Smooth muscle cell (in vitro differentiated cells): ENCODE measurements around the gene SNX14. TPM values are rescaled to one million over a fixed set of nuclear protein-coding genes. Genes with fewer than 3 reads are reported as not detected.
A peak's percentile ranks its signal among the peaks of the same experiment; 100 is the strongest.

Experiments
- DNase-seq: peaks from one replicate; lab custom pipeline; 2025; ENCODE audit not compliant: unreplicated experiment; lab: John Stamatoyannopoulos, UW
- H2AFZ ChIP-seq: fragments of 200-600 bp; sonication (generic); 2 replicates; pipeline ENCODE4 v1.6.0; 2016; ENCODE audit warnings: antibody characterized with exemption, low read depth, mild to moderate bottlenecking
- H3F3A ChIP-seq: fragments of 200-600 bp; sonication (generic); 2 replicates; pipeline ENCODE4 v1.6.0; 2017; ENCODE audit warnings: antibody characterized with exemption, low read depth
- H3K27ac ChIP-seq: fragments of 200-600 bp; sonication (generic); 2 replicates; pipeline ENCODE4 v1.5.1; 2016; ENCODE audit warnings: low read depth, mild to moderate bottlenecking
- H3K27me3 ChIP-seq: fragments of 200-600 bp; sonication (generic); 2 replicates; pipeline ENCODE4 v1.6.1; 2016; ENCODE audit warnings: low read depth, mild to moderate bottlenecking
- H3K36me3 ChIP-seq: fragments of 200-600 bp; sonication (generic); 2 replicates; pipeline ENCODE4 v1.5.1; 2016; ENCODE audit warnings: low read depth
- H3K4me1 ChIP-seq: fragments of 200-600 bp; sonication (generic); 2 replicates; pipeline ENCODE4 v1.5.1; 2016; ENCODE audit warnings: low read depth
- H3K4me2 ChIP-seq: fragments of 200-600 bp; sonication (generic); 2 replicates; pipeline ENCODE4 v1.6.0; 2016; ENCODE audit warnings: mild to moderate bottlenecking
- H3K4me3 ChIP-seq: fragments of 200-600 bp; sonication (generic); 2 replicates; pipeline ENCODE4 v1.5.1; 2016; ENCODE audit warnings: mild to moderate bottlenecking
- H3K79me2 ChIP-seq: fragments of 200-600 bp; sonication (generic); 2 replicates; pipeline ENCODE4 v1.6.0; 2016; ENCODE audit warnings: low read depth, mild to moderate bottlenecking
- H3K9ac ChIP-seq: fragments of 200-600 bp; sonication (generic); 2 replicates; pipeline ENCODE4 v1.6.0; 2016; ENCODE audit warnings: low read depth
- H3K9me3 ChIP-seq: fragments of 200-600 bp; sonication (generic); replicated peaks from 2 replicates; pipeline ENCODE4 v1.5.1; 2016; ENCODE audit warnings: low read depth
- H4K20me1 ChIP-seq: fragments of 200-600 bp; sonication (generic); 2 replicates; pipeline ENCODE4 v1.6.0; 2016; ENCODE audit warnings: low read depth
- WGBS: methylation state at CpG from one replicate; pipeline ENCODE4 v1.1.7; 2016; ENCODE audit warnings: low lambda C conversion rate; 5-methylcytosine and 5-hydroxymethylcytosine counted together
- polyA plus RNA-seq: library from polyadenylated mRNA; unstranded; fragments of >200 nt; fragmentation: Nextera tagmentation; extraction: Ambion mirVana; gene quantifications from 2 replicates; pipeline ENCODE4 v1.2.1, GENCODE V29; 2016
- total RNA-seq: library from RNA; depleted of rRNA; stranded (reverse); fragments of >200 nt; gene quantifications from 2 replicates; pipeline ENCODE4 v1.2.3, GENCODE V29; 2014
- TF ChIP-seq, protein P1 (sequence below): fragments of 200-600 bp; sonication (generic); IDR thresholded peaks from 2 replicates; pipeline ENCODE4 v1.5.1; 2017; ENCODE audit warnings: borderline replicate concordance, mild to moderate bottlenecking, antibody characterized with exemption; ENCODE audit not compliant: insufficient read depth, poor library complexity, severe bottlenecking

The SNX14 gene
- total and polyA plus RNA-seq, 2 experiments from 2014 or later = 53.0 to 134 TPM

DNA sequence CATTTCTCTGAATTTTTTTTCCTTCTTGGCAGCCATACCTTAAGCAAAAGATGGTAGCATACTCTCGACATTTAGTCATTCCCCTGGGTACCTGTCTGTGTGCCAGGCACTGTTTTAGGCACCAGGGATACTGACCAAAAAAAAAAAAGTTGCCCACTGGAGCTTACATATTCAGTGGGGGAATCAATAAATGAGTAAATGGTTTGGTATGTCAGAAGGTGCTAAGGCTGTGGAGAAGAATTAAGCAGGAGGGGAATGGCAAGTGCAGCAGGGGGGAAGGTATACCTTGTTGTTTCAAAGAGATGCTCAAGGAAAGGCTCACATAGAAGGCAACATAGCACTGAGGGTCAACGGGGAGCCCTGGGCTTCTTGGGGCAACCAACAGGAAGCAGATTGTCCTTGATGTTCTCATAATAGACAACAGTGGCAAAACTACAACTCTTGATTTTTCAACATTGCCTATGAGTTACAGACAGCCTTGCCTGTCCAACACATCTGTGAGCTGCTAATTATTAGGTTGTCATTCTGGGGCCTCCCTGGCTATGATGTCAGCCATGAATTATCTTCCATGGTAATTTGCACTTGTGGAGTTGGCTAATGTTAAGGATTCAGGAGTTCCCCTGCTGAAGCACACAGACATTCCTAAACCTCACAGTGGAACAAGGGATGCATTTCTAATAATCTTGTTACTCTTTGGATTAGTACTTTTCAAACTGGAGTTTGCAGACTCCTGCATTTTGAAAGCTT is 124.2 kb downstream of the SNX14 start:
- Histone ChIP-seq H2AFZ (no peak overlapping the region), H3K79me2 (no peaks in the 10 kb centered on the region), H3K9me3 (no peaks in the 10 kb centered on the region), H3K4me2 (peak overlapping the region; percentile 24), H3K9ac (peak overlapping the region; percentile 59), H4K20me1 (no peaks in the 10 kb centered on the region), H3K36me3 (peaks cover 25% of the 10 kb centered on the region), H3K4me3 (no peak overlapping the region), H3K27ac (peak overlapping the region; percentile 92), H3K27me3 (no peaks in the 10 kb centered on the region), H3K4me1 (peaks cover 6% of the 10 kb centered on the region), H3F3A (peaks cover 5% of the 10 kb centered on the region)
- DNase-seq = no peak
- 72% methylated on average over 2 of the region's 2 CpGs for WGBS
- TF ChIP-seq, protein P1, sequence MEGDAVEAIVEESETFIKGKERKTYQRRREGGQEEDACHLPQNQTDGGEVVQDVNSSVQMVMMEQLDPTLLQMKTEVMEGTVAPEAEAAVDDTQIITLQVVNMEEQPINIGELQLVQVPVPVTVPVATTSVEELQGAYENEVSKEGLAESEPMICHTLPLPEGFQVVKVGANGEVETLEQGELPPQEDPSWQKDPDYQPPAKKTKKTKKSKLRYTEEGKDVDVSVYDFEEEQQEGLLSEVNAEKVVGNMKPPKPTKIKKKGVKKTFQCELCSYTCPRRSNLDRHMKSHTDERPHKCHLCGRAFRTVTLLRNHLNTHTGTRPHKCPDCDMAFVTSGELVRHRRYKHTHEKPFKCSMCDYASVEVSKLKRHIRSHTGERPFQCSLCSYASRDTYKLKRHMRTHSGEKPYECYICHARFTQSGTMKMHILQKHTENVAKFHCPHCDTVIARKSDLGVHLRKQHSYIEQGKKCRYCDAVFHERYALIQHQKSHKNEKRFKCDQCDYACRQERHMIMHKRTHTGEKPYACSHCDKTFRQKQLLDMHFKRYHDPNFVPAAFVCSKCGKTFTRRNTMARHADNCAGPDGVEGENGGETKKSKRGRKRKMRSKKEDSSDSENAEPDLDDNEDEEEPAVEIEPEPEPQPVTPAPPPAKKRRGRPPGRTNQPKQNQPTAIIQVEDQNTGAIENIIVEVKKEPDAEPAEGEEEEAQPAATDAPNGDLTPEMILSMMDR = no peak

DNA sequence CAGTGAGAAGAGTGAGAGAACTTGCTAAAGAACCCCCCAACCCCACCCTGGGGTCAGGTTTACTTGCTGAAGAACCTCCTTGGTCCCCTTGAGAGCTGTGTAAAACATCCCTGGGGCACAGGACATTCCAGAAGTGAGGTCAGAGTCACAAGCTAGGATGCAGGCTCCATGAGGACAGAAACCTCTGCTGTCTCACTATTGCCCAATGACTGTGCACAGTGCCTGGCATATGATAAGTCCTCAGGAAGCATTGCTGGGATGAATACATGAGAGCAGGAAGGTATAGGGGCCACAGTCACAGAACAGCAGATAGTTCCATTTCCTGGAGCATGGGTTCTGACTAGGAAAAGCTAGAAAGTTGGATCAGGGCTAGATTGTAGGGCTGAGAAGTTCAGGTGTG is 125.3 kb downstream of the SNX14 start:
- H3F3A ChIP-seq = peaks cover 13% of the 10 kb centered on the region
- peaks cover 18% of the 10 kb centered on the region for H3K36me3 ChIP-seq
- DNase-seq = no peak
- peak overlapping the region; percentile 13 for H3K4me2 ChIP-seq
- H3K27me3 ChIP-seq = no peaks in the 10 kb centered on the region
- peak overlapping the region; percentile 92 for H3K27ac ChIP-seq
- H2AFZ ChIP-seq = no peak overlapping the region
- H4K20me1 ChIP-seq = no peaks in the 10 kb centered on the region
- no peaks in the 10 kb centered on the region for H3K9me3 ChIP-seq
- H3K79me2 ChIP-seq = no peaks in the 10 kb centered on the region
- TF ChIP-seq, protein P1 = no peak
- peak overlapping the region; percentile 59 for H3K9ac ChIP-seq
- H3K4me3 ChIP-seq = no peak overlapping the region
- H3K4me1 ChIP-seq = peaks cover 11% of the 10 kb centered on the region

DNA sequence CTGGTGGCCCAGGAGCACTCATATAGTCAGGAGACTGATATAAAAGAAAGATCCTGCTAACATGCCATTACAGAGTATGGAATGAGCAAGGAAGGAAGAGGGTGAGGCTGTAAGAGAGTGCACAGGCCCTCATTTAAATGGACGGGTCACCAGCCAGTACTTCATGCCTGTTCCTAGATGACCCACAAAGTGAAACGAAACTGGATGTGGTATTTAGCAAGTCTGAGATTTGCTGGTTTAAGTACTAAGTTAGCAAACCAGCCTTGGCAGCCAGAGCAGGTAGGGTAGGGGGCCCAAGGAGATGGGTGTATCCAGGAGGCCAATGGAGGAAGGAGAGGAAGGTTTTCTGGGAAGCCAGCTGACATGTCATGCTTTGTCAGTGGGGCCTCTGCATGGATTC is 127.9 kb downstream of the SNX14 start:
- Histone ChIP-seq H3K9ac (peak overlapping the region; percentile 30), H3K4me1 (peaks cover 11% of the 10 kb centered on the region), H3K36me3 (peaks cover 6% of the 10 kb centered on the region), H2AFZ (no peak overlapping the region), H4K20me1 (no peaks in the 10 kb centered on the region), H3K27ac (peak overlapping the region; percentile 100), H3K9me3 (no peaks in the 10 kb centered on the region), H3K27me3 (no peaks in the 10 kb centered on the region), H3K4me2 (peak overlapping the region; percentile 81), H3F3A (peaks cover 13% of the 10 kb centered on the region), H3K79me2 (no peaks in the 10 kb centered on the region), H3K4me3 (no peak overlapping the region)
- TF ChIP-seq, protein P1 = no peak
- DNase-seq = no peak
- 91% methylated on average over 2 of the region's 2 CpGs for WGBS

DNA sequence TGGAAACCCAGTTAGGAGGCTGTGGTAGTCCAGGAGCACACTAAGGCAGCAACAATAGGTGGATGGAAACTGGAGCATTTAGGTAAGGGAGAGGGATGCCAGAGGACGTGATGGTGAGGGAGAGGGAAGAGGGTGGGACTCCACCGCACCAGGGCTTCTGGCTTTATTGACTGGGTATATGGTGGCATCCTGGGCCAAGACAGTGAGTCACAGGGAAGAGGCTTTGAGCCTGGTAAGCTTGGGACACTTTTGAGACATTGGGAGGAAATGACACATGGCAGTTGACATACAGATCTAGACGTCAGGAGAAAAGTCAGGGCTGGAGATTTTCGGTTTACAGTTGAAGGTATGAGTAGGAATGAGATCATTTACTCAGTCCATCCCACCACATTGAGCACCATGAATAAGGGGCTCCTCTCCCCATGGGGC is 128.9 kb downstream of the SNX14 start:
- 9% methylated on average over 4 of the region's 4 CpGs for WGBS
- Histone ChIP-seq H2AFZ (no peak overlapping the region), H3K27ac (peak overlapping the region; percentile 100), H3K4me2 (peak overlapping the region; percentile 81), H3K4me3 (no peak overlapping the region), H3K9me3 (no peaks in the 10 kb centered on the region), H3K79me2 (no peaks in the 10 kb centered on the region), H3K4me1 (peaks cover 5% of the 10 kb centered on the region), H3K36me3 (peaks cover 6% of the 10 kb centered on the region), H4K20me1 (no peaks in the 10 kb centered on the region), H3K27me3 (no peaks in the 10 kb centered on the region), H3K9ac (peak overlapping the region; percentile 97), H3F3A (peaks cover 12% of the 10 kb centered on the region)
- DNase-seq = no peak
- TF ChIP-seq, protein P1 = no peak
